K562 (cell line): ENCODE measurements around the gene SDCCAG8. TPM values are rescaled to one million over a fixed set of nuclear protein-coding genes. Genes with fewer than 3 reads are reported as not detected.

Source experiments
- ATAC-seq: fragments of 200-7000 bp; cut with Tn5 transposase; 3 replicates; pipeline ENCODE4 v1.9.1; 2020; ENCODE audit warnings: moderate library complexity
- BruUV-seq: library from RNA; stranded (reverse); fragments of 400-500 nt; replicated peaks from 2 replicates; lab custom pipeline; 2021; lab: Mats Ljungman, UMichigan
- CTCF ChIA-PET: fragments of 300-600 bp; formaldehyde crosslinking; extraction: SDS; loops from one replicate; lab custom pipeline; 2021; ENCODE audit warnings: low intra/inter-chr PET ratio; lab: Yijun Ruan, JAX
- POLR2A ChIA-PET: fragments of 300-600, 350-650 bp; sonication (Branson Sonifier 250); formaldehyde crosslinking; extraction: SDS; loops from one replicate; lab custom pipeline; 2021; ENCODE audit warnings: antibody characterized with exemption, inconsistent platforms; lab: Yijun Ruan, JAX
- DNase-seq, 4 experiments: peaks; one replicate each; pipeline versions ENCODE4 v3.0.0 to v3.0.0-alpha.2; 2011 to 2018; ENCODE audit warnings: low spot score in 3 of 4, mixed read lengths in 3 of 4; ENCODE audit errors: extremely low read depth in 1 of 4
- FAIRE-seq: peaks from 2 replicates; lab custom pipeline; 2011; peaks lifted over from hg19 to GRCh38; lab: Jason Lieb, UNC
- H2AFZ ChIP-seq: 2 replicates; pipeline ENCODE4 v1.6.0; 2011; ENCODE audit warnings: low read depth, low read length, control low read depth, inconsistent platforms
- H3K27ac ChIP-seq: fragments of 200-600 bp; 3 replicates; pipeline ENCODE4 v1.8.0; 2011; ENCODE audit warnings: low read depth, mild to moderate bottlenecking, control low read depth, inconsistent platforms, low read length, moderate library complexity, mixed read lengths; ENCODE audit errors: extremely low read depth
- H3K27me3 ChIP-seq, 2 experiments: fragments of 300-600 bp in 1 of 2; 2 replicates in 1 of 2; 3 replicates in 1 of 2; pipeline versions ENCODE4 v1.6.0 to v1.8.0; 2011; ENCODE audit warnings: inconsistent platforms in 2 of 2, low read length in 2 of 2, mild to moderate bottlenecking in 1 of 2, mixed read lengths in 1 of 2, moderate library complexity in 1 of 2; ENCODE audit not compliant: control insufficient read depth in 2 of 2, insufficient read depth in 2 of 2
- H3K36me3 ChIP-seq: fragments of 300-600 bp; 3 replicates; pipeline ENCODE4 v1.8.0; 2011; ENCODE audit warnings: mild to moderate bottlenecking, low read length, inconsistent platforms; ENCODE audit not compliant: control insufficient read depth, insufficient read depth
- H3K4me1 ChIP-seq, 2 experiments: fragments of 200-600 bp in 1 of 2; replicated peaks in 1 of 2; 2 replicates in 1 of 2; 3 replicates in 1 of 2; pipeline versions ENCODE4 v1.5.1 to v1.8.0; 2011; ENCODE audit warnings: inconsistent platforms in 2 of 2, low read length in 2 of 2, mild to moderate bottlenecking in 1 of 2, mixed read lengths in 1 of 2, moderate library complexity in 1 of 2; ENCODE audit not compliant: control insufficient read depth in 2 of 2, insufficient read depth in 2 of 2
- H3K4me2 ChIP-seq: 2 replicates; pipeline ENCODE4 v1.6.1; 2011; ENCODE audit warnings: low read length, control low read depth, inconsistent platforms, mixed read lengths; ENCODE audit not compliant: insufficient read depth
- H3K4me3 ChIP-seq: fragments of 200-600 bp; sonication (generic), shearing (Covaris generic); 2 replicates; pipeline ENCODE4 v1.5.1; 2016; ENCODE audit warnings: control low read depth, inconsistent platforms
- H3K79me2 ChIP-seq: fragments of 200-600 bp; 3 replicates; pipeline ENCODE4 v1.8.0; 2011; ENCODE audit warnings: low read length, inconsistent platforms; ENCODE audit not compliant: control insufficient read depth, insufficient read depth
- H3K9ac ChIP-seq, 2 experiments: 2 replicates each; pipeline versions ENCODE4 v1.6.0 to v1.6.1; 2011; ENCODE audit warnings: low read depth in 2 of 2, low read length in 2 of 2, control low read depth in 1 of 2, inconsistent platforms in 1 of 2, mild to moderate bottlenecking in 1 of 2, mixed read lengths in 1 of 2; ENCODE audit not compliant: insufficient read depth in 1 of 2
- H3K9me1 ChIP-seq: one replicate; pipeline ENCODE4 v1.6.0; 2011; ENCODE audit warnings: inconsistent platforms, mild to moderate bottlenecking, low read length, moderate library complexity; ENCODE audit not compliant: control insufficient read depth, insufficient read depth
- H3K9me3 ChIP-seq: replicated peaks from 2 replicates; pipeline ENCODE4 v1.5.1; 2011; ENCODE audit warnings: low read depth, low read length, inconsistent platforms; ENCODE audit not compliant: control insufficient read depth, insufficient read depth
- H4K20me1 ChIP-seq: replicated peaks from 2 replicates; pipeline ENCODE4 v1.6.1; 2011; ENCODE audit warnings: low read length, inconsistent platforms, mixed read lengths; ENCODE audit not compliant: control insufficient read depth, insufficient read depth
- ATF7 ChIP-seq: fragments of 450-650 bp; IDR thresholded peaks from 2 replicates; pipeline ENCODE4 v1.7.1; 2014; ENCODE audit warnings: mild to moderate bottlenecking, moderate library complexity
- BCOR ChIP-seq: fragments of 450-650 bp; IDR thresholded peaks from 2 replicates; pipeline ENCODE4 v1.6.1; 2016
- DDX20 ChIP-seq: fragments of 450-650 bp; IDR thresholded peaks from 2 replicates; pipeline ENCODE4 v1.6.1; 2016; ENCODE audit warnings: missing genetic modification characterization, low read depth, mild to moderate bottlenecking, missing compliant biosample characterization, moderate library complexity
- FIP1L1 ChIP-seq: fragments of 200-400 bp; formaldehyde crosslinking; IDR thresholded peaks from 2 replicates; pipeline ENCODE4 v1.6.1; 2018; ENCODE audit warnings: mild to moderate bottlenecking, low read depth, low read length; ENCODE audit not compliant: poor library complexity, severe bottlenecking
- GTF2B ChIP-seq: IDR thresholded peaks from 2 replicates; pipeline ENCODE4 v1.6.1; 2011; ENCODE audit not compliant: insufficient read length; ENCODE audit errors: extremely low read depth
- NFIC ChIP-seq: fragments of 450-650 bp; IDR thresholded peaks from 2 replicates; pipeline ENCODE4 v1.6.1; 2017; ENCODE audit warnings: mild to moderate bottlenecking, inconsistent platforms
- OTX1 ChIP-seq: fragments of 450-650 bp; formaldehyde crosslinking; IDR thresholded peaks from 2 replicates; pipeline ENCODE4 v1.4.0; 2022; ENCODE audit warnings: mild to moderate bottlenecking
- PHF21A ChIP-seq: fragments of 450-650 bp; IDR thresholded peaks from 2 replicates; pipeline ENCODE4 v1.6.1; 2017; ENCODE audit warnings: low read depth, borderline replicate concordance
- TAL1 ChIP-seq: fragments of 450-650 bp; IDR thresholded peaks from 2 replicates; pipeline ENCODE4 v1.6.1; 2016; ENCODE audit warnings: mild to moderate bottlenecking
- YY1 ChIP-seq, 3 experiments: IDR thresholded peaks; 2 replicates each; pipeline ENCODE4 v1.6.1; 2011; ENCODE audit warnings: low read length in 2 of 3, mild to moderate bottlenecking in 2 of 3, moderate library complexity in 2 of 3, borderline replicate concordance in 1 of 3, control low read depth in 1 of 3, low read depth in 1 of 3; ENCODE audit not compliant: insufficient read depth in 3 of 3, insufficient replicate concordance in 2 of 3, control insufficient read depth in 1 of 3, insufficient read length in 1 of 3; ENCODE audit errors: extremely low read depth in 1 of 3
- ZNF239 ChIP-seq: fragments of 250-450 bp; sonication (Bioruptor Pico); IDR thresholded peaks from 2 replicates; pipeline ENCODE4 v1.4.0; 2020; ENCODE audit warnings: mild to moderate bottlenecking
- ZNF3 ChIP-seq: fragments of 250-450 bp; sonication (Bioruptor Pico); IDR thresholded peaks from 2 replicates; pipeline ENCODE4 v1.5.0; 2021; ENCODE audit warnings: mild to moderate bottlenecking, moderate library complexity
- ZNF354B ChIP-seq: fragments of 250-450 bp; sonication (Bioruptor Pico); IDR thresholded peaks from 2 replicates; pipeline ENCODE4 v1.4.0; 2020
- ZNF696 ChIP-seq: fragments of 250-450 bp; sonication (Bioruptor Pico); conservative IDR thresholded peaks from 2 replicates; pipeline ENCODE4 v1.4.0; 2020; ENCODE audit warnings: mild to moderate bottlenecking, moderate library complexity
- ZNF740 ChIP-seq, 3 experiments: fragments of 200-800 bp in 1 of 3; sonication (Bioruptor generic) in 1 of 3; sonication (generic) in 1 of 3; formaldehyde crosslinking in 1 of 3; IDR thresholded peaks; 2 replicates each; pipeline versions ENCODE4 v1.6.1 to v1.8.0; 2016 to 2022; ENCODE audit warnings: mild to moderate bottlenecking in 2 of 3, missing compliant biosample characterization in 2 of 3, missing genetic modification characterization in 2 of 3, missing genetic modification reagents in 1 of 3
- WGBS: fragments of 100-300 bp; shearing (Covaris generic); methylation state at CpG from one replicate; pipeline ENCODE4 v1.1.6; 2016; ENCODE audit warnings: low coverage, mixed read lengths; ENCODE audit not compliant: insufficient coverage; ENCODE audit errors: missing lambda C conversion rate; 5-methylcytosine and 5-hydroxymethylcytosine counted together
- in situ Hi-C: fragments of 300-500 bp; cut with MboI; formaldehyde crosslinking; loops from 4 replicates; pipeline ENCODE4 v1.15.0; 2018; ENCODE audit warnings: inconsistent platforms, mixed read lengths
- intact Hi-C: fragments of 100-400 bp; cut with micrococcal nuclease; formaldehyde crosslinking; loops from 2 replicates; pipeline ENCODE4 v1.14.2; 2022
- polyA plus RNA-seq, 8 experiments: library from polyadenylated mRNA; depleted of rRNA in 4 of 8; stranded (reverse) in 5 of 8; unstranded in 3 of 8; fragments of >200 nt; fragmentation: Nextera tagmentation in 2 of 8; fragmentation: Illumina TruSeq in 1 of 8; extraction: Ambion mirVana in 2 of 8; extraction: Trizol in 1 of 8; gene quantifications; 2 replicates each; pipeline versions ENCODE4 v1.2.1 to v1.2.3, GENCODE V29; 2011 to 2014; ENCODE audit warnings: inconsistent platforms in 1 of 8, missing spikeins in 1 of 8
- total RNA-seq, 7 experiments: library from RNA; depleted of rRNA in 6 of 7; stranded (reverse); fragments of >200 nt in 6 of 7; fragmentation: Illumina TruSeq in 2 of 7; extraction: Trizol in 2 of 7; gene quantifications; 2 replicates each; pipeline versions ENCODE4 v1.2.1 to v1.2.3, GENCODE V29; 2011 to 2021; ENCODE audit warnings: low replicate concordance in 1 of 7

SDCCAG8 gene
- total and polyA plus RNA-seq, 9 of the 15 experiments (the other 6 are each of a cell fraction or from before 2014, with no cell fraction given) = 17.9 to 36.7 (median 25.4) TPM

GRCh38 chr1:243335292-243335691 lies 79.5 kb downstream of the SDCCAG8 start:
- no peak overlapping the region for H3K9ac ChIP-seq
- FAIRE-seq = no peak
- no TSS peak for BruUV-seq
- no peaks in the 10 kb centered on the region for H3K4me1 ChIP-seq
- TF ChIP-seq NFIC (peak; percentile 42), GTF2B (no peak), ZNF696 (CRISPR knock-in tag) (no peak), ZNF239 (CRISPR knock-in tag) (no peak)
- peak in 1 of 4 experiments; percentile 10 for DNase-seq
- no peaks in the 10 kb centered on the region for H3K9me3 ChIP-seq
- in situ Hi-C loops = loop anchor here (10.0 to 25.0 kb wide), 2 partner anchors 498 to 930 kb away; no protein-coding TSS in a partner anchor
- no peak overlapping the region for H3K4me3 ChIP-seq
- no peak for ATAC-seq
- H4K20me1 ChIP-seq = no peaks in the 10 kb centered on the region
- CTCF ChIA-PET = interaction anchor here (0.6 kb wide), 1 partner anchor 403 kb away, joined by 3 read pairs; no protein-coding TSS in a partner anchor
- no peaks in the 10 kb centered on the region for H3K79me2 ChIP-seq
- H3K36me3 ChIP-seq = peaks cover 7% of the 10 kb centered on the region
- H2AFZ ChIP-seq = no peak overlapping the region
- POLR2A ChIA-PET = no interaction called here
- no peak overlapping the region for H3K4me2 ChIP-seq
- WGBS = 54% methylated on average over 3 of the region's 3 CpGs
- no peaks in the 10 kb centered on the region for H3K27me3 ChIP-seq
- H3K27ac ChIP-seq = no peak overlapping the region
- no peaks in the 10 kb centered on the region for H3K9me1 ChIP-seq
- intact Hi-C loops = no loop called here

- FAIRE-seq (no peak), DNase-seq (no peak), ATAC-seq (no peak)
- intact Hi-C loops (no loop called here), in situ Hi-C loops (loop anchor here (10.0 to 25.0 kb wide), 2 partner anchors 499 to 929 kb away; no protein-coding TSS in a partner anchor)
- ChIA-PET POLR2A (no interaction called here), CTCF (no interaction called here)
- no peaks in the 10 kb centered on the region for H4K20me1 ChIP-seq
- WGBS = 66% methylated on average over 2 of the region's 2 CpGs
- no peaks in the 10 kb centered on the region for H3K9me3 ChIP-seq
- no peaks in the 10 kb centered on the region for H3K4me1 ChIP-seq
- H3K36me3 ChIP-seq = peaks cover 4% of the 10 kb centered on the region
- no peak overlapping the region for H3K9ac ChIP-seq
- H2AFZ ChIP-seq = no peak overlapping the region
- no peaks in the 10 kb centered on the region for H3K9me1 ChIP-seq
- no TSS peak for BruUV-seq
- H3K27ac ChIP-seq = no peak overlapping the region
- H3K4me2 ChIP-seq = no peak overlapping the region
- H3K27me3 ChIP-seq = no peaks in the 10 kb centered on the region
- no peak overlapping the region for H3K4me3 ChIP-seq
- H3K79me2 ChIP-seq = no peaks in the 10 kb centered on the region
- TF ChIP-seq PHF21A = no peak
- TF ChIP-seq ZNF740 (CRISPR knock-in tag; IDR thresholded peaks at IDR 0.05) = no peak
- no peak for TF ChIP-seq ZNF740 (tag; IDR thresholded peaks at IDR 0.05)
- TF ChIP-seq FIP1L1 = no peak
- no peak for TF ChIP-seq DDX20
- no peak for TF ChIP-seq YY1 (IDR thresholded peaks at IDR 0.05; ENCODE audit: borderline replicate concordance in 1 of 3, control insufficient read depth in 1 of 3, extremely low read depth in 1 of 3, insufficient read depth in 3 of 3, insufficient read length in 1 of 3, insufficient replicate concordance in 2 of 3, low read depth in 1 of 3, low read length in 2 of 3)
- TF ChIP-seq ZNF354B (CRISPR knock-in tag) = no peak
- no peak for TF ChIP-seq BCOR
- no peak for TF ChIP-seq OTX1 (CRISPR knock-in tag)
- TF ChIP-seq ATF7 = no peak
- TF ChIP-seq ZNF3 = no peak
- TF ChIP-seq TAL1 = no peak
Observed at GRCh38 chr1:243336163-243336562, 80.3 kb downstream of the SDCCAG8 start.
